Loucy (cell line): ENCODE measurements around the gene HYLS1.

ENCODE experiments used
- CTCF ChIP-seq: fragments of 200-600 bp; sonication (generic); conservative IDR thresholded peaks from 2 replicates; pipeline ENCODE4 v1.5.1; 2014; ENCODE audit warnings: mild to moderate bottlenecking, antibody characterized with exemption, low read length
- EZH2phosphoT487 ChIP-seq: fragments of 200-600 bp; IDR thresholded peaks from 2 replicates; pipeline ENCODE4 v1.6.1; 2018; ENCODE audit warnings: antibody characterized with exemption, mild to moderate bottlenecking, moderate library complexity, borderline replicate concordance

DNA sequence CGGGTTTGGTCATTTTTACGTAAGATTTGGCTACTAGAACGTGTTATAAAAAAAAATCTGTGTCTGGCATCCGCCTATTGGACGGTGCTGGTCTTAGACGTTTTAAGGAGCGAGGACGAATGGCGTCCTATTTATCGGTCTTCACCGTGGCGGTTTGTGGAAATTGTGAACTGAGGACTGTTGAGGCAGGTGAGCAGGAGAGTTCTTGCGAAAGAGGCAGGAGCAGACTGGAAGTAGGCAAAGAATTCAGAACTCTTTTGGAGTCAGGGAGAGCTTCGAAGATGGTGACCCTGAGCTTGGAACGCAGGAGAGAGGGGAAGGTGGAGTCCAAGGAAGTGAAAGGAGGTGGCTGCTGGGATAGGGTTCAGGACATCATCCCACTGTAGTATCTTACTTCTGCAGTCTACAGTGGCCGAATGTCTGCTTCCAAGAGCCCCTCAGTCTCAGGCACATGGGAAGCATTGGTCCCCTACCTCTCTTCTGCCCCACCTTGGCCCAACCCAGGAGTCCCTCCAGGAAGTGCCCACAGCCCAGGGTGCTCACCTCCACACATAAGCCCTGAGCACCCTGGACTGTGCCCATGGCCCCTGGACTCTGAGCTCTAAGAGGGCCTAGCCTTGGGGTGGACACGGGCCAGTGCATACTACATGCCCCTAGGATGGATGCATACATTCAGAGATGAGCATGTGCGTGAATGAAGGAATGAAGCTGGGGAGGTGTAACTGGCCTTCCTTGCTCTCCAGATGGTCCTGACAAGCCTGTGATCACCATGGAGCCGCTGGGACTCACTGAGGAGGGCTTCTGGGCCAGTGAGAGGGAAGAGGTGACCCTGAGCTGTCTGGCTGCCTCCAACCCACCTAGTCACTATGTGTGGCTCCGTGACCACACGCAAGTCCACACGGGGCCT lies 62.1 kb downstream of the HYLS1 start:
- TF ChIP-seq CTCF = no peak
- TF ChIP-seq EZH2phosphoT487 = no peak
